ENCODE measurements around the gene TLL1.

- TF ChIP-seq CTCF (IDR thresholded peaks at IDR 0.05; ENCODE audit: low read depth, low read length, poor library complexity, severe bottlenecking) (no peak), EZH2phosphoT487 (IDR thresholded peaks at IDR 0.05; ENCODE audit: borderline replicate concordance, low read length) (no peak)
These were observed 98.4 kb downstream of the TLL1 start for GRCh38 chr4:165971446-165971845.
